ENCODE results near the gene ALDH1A3. TPM values are rescaled to one million over a fixed set of nuclear protein-coding genes. Genes with fewer than 3 reads are reported as not detected.

Gene ALDH1A3
- total RNA-seq, 1 donor from 2014 or later, result 15.7 TPM

DNA sequence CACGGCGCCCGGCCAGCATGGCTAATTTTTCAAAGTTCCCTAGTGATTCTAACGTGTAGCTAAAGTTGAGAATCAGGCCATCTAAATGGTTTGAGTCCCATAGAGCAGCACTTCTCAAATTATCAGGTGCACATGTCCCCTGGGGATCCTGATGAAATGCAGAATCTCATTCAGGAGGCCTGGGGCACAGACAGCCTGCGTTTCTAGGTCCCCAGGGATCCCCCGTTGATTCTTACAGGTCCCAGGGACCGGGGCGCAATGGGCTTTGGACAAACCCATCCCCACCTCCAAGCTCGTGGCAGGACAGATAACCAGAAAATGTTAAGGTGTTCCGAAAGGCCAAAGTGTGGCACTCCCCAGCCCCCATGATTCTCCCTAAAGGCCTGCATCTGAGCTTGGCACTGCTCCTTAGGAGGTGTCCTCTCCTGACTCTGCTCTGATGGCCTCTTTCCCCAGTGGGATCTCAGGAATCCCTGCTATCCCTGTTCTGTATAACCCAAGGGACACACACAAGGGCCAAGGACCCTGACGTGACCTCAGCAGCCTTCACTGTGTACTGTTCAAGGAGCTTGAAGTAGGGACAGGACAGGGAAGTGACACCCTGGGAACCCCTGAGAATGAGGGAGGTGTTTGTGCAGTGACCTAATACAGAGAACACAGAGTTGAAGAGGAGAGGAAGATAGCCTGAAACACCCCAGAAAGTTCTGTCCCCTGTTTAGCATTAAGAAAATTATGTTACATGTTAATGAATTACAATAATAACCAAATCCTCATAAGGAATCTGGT lies 47.5 kb downstream of the ALDH1A3 start:
- ATAC-seq, result no peak

DNA sequence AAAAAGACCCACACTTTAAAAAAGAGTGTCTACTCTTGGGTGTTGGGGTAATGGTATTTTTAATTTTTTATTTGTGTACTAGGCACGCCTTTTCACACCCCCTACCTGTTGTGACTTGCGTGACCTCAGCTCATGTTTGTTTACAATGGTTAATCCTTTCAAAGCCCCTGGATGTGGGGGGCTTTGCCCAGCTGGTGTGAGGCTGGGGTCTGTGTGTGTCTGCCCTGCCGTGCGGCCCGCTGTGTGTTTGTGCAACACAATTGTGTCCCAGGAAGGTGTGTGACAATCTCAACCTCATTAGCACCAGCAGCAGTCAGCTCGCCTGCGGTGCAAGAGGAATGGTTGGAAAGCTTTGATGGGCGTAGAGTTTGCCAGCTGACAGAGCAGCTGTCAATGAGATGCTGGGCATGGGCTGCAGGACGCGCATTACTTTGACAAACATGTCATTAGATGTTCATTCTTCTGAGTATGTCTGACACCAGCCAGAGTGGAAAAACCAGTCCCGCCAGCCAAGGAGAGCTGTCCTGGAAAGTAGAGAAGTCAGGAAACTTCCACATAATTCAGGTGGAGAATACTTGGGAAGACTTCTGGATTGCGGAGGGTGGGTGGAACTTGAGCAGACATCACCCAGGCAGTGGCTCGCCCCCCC lies 49.1 kb downstream of the ALDH1A3 start:
- ATAC-seq, result peak; percentile 77

DNA sequence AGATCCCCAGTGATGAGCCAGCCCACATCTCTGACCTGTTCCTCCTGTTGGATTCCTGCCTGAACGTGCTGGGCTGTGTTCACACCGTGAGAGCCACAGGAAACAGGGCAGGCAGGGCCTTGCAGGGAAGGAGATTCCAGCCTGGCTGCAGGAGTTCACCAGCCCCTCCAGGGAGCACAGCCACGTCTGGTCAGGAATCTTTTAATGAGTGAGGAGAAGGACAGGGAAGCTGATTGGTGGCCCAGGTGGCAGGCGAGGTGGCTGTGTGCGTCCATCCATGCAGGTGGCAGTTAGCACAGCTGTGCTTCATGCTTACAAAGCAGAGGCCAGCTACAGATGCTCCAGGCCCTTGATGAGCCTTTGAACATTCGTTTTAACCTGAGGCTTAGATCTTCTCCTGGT lies 50.0 kb downstream of the ALDH1A3 start:
- peak; percentile 87 for ATAC-seq

DNA sequence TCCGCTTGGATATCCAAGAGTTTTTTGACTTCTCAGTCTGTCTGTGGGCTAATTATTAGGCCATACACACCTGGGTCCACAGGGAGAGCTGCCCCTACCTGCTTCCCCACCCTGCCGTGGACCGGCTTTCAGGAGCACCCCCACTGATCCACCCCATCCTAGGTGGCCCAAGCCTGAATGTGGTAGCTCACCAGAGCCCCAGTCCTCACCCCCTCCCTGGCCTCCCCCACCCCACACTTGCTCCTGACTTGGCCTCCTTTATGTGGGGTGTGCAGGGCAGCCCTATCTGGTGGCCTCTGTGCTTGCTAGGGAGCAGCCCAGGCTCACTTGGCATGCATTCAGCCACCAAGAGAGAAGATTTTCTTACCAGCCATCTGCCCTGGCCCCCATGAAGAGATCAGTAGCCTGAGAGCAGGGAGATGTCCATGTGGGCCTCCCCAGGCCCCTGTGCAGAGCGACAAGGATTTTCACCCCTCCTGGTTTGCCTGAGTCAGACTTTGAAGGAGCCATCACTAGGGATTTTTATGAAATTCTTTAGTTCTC lies 50.7 kb downstream of the ALDH1A3 start:
- no peak for ATAC-seq

DNA sequence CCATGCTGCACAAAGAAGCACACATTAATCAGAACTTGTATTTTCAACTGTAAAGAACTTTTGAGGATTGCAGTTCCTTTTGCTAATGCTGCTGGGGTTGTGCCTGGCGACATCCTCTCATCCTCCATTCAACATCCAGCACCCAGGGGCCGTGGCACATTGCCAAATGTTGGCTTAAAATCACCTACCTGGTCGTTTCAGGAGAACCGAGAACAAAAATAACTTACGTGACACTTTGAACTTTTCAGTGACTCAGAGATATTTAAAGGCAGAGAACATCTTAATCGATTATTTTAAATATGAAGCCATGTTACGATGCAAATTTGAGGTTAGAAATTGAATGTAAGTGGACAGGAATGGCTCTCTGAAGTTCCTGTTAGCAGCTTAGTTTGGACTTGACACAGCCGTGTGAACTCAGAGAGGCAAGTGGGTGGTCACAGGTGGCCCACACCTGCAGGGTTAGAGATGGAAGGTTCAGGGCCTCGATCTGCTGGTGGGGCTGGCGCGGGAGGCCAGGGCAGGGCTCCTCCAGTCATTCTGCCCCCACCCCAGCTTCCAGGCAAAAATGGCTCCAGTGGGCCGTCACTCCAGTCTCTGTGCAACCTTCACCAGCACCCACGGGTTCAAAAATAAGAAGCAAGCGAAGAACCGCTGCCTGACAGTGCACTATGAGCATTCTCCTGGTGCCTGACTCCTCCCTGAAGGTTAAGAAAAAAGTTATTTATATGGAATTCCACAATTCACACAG lies 51.7 kb downstream of the ALDH1A3 start:
- no peak for ATAC-seq

DNA sequence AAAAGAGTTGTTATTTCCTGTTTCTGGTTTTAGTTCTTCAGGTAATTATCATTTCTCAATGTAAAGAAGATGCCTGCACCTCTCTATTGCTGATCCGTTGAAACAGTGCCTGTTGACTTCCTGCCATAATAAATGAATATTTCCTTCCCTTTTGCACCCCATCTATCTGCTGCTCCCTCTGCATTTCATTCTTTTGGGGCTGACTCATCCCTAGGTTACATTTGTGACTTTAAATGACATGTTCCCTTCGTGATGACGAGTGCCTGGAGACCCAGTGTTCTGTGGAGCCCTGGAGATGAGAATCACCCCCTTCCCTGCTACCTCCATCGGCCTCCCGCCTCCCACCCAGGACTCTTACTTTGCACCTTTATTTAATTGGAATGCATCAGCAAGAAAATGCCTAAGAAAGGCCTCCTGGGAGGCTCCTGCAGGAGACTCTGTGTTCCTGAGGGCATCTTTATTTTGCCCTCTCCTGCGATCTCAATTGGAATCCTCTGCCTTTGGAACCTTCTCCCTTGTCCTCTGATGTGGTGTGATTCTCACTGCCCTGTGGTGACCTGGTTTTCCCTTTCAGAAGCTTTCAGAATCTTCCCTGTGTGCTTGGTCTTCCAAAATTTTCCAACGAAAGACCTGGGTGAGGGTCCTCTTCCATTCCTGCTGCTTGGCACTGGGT lies 53.2 kb downstream of the ALDH1A3 start:
- no peak for ATAC-seq

DNA sequence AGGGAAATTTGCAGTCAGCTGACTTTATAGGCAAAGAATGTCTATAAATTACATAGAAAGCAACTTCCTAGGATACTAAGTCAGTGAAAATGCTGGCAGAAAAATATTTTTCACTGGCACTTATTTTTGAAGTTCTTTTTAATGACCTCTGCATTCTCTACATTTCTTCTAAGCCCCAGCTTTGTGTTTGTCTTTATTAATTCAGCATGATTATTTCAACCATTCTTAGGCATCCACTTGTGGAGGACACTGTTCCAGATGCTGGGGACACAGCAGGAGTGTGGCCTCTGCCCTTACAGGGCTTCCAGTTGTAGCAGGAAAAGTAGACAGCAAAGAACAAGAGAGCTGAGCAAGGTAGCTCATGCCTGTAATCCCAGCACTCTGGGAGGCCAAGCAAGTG lies 54.5 kb downstream of the ALDH1A3 start:
- ATAC-seq, result no peak

DNA sequence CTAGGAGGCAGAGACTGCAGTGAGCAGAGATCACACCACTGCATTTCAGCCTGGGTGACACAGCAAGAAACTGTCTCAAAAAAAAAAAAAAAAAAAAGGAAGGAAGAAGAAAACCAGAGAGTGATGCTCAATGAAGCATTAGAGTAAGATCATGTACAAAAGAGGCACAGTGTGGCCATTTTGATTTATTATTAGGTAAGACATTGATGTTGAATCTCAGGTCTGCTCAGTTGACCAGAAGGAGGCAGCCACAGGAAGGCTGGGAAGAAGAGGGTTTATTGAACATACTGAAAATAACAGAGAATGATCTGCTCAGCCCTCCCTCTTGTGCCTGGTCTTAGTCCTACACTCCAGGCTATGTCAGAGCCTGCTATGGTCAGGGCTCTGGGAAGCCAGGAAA lies 55.1 kb downstream of the ALDH1A3 start:
- peak; percentile 25 for ATAC-seq

DNA sequence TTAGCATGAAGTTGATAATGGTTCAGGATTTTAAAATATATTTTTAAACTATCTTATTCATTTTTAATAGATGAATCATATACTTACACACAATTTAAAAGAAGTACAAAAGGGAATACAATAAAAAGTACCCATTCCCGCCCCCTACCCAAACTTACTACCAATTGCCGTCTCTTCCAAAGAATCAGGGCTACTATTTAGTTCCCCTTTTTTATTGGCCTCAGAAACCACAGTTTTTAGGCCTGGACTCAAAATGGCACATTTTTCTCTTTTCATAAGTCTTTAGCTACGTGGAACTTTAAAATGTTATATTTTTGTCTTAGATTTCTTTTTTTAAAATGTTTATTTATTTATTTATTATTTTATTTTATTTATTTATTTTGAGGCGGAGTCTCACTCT lies 57.5 kb downstream of the ALDH1A3 start:
- no peak for ATAC-seq

DNA sequence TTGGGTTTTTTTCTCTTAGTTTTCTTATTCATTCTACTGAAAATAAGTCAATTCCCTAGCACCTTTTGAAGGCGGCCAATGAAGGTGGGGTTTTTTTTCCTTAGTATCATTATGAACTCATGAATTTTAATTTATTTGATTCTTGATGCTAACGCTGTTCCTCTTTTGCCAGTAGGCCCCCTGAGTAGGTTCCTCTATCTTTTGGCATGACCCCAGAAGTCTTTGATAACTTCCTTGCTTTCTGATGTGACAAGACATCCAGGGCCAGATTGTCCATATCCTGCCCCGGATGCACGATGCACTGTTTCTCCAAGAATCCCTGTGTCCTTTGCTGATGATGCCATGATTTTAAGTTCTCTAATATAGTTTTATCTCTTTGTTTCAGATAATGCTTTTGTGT lies 60.2 kb downstream of the ALDH1A3 start:
- no peak for ATAC-seq

DNA sequence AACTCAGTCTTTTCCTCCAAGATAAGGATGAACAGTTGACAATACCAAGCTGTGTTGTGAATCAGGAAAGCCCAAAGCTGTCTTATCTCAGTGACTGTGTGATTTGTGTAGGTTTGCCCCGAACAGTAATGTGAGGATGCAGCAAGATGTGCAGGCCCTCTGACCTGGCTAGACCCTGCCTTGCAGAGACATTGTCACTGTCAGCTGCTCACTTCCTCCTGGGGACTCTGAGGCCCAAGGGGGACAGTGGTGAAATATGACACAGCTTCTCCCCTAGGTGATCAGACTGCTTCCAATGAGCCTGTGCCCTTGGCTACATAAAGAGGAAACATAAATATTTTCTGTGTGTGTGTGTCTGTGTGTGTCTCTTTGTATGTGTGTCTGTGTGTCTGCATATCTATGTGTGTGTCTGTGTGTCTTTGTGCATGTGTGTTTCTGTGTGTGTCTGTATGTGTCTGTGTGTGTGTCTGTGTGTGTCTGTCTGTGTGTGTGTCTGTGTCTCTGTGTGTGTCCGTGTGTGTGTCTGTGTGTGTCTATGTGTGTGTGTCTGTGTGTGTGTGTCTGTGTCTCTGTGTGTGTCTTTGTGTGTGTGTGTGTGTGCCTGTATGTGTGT lies 61.2 kb downstream of the ALDH1A3 start:
- peak; percentile 20 for ATAC-seq

DNA sequence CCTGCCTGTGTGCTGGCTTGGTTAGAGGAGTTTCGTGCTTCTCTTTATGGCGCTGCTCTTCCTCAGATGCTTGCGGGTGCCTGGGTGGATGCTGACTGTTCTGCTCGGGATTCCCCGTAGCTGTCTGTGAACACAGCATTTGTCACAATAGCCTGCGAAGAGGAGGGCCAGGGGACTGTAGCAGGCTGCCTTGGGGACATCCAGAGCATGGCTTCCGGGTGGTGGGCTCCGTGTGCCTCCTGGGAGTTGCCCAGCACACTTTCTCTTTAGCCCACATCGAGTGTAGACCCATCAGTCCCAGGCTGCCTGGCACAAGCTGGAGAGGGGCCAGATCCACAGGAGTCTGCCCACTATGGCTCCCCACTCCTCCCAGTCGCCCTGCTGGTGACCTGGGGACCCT lies 61.9 kb downstream of the ALDH1A3 start:
- peak; percentile 26 for ATAC-seq

DNA sequence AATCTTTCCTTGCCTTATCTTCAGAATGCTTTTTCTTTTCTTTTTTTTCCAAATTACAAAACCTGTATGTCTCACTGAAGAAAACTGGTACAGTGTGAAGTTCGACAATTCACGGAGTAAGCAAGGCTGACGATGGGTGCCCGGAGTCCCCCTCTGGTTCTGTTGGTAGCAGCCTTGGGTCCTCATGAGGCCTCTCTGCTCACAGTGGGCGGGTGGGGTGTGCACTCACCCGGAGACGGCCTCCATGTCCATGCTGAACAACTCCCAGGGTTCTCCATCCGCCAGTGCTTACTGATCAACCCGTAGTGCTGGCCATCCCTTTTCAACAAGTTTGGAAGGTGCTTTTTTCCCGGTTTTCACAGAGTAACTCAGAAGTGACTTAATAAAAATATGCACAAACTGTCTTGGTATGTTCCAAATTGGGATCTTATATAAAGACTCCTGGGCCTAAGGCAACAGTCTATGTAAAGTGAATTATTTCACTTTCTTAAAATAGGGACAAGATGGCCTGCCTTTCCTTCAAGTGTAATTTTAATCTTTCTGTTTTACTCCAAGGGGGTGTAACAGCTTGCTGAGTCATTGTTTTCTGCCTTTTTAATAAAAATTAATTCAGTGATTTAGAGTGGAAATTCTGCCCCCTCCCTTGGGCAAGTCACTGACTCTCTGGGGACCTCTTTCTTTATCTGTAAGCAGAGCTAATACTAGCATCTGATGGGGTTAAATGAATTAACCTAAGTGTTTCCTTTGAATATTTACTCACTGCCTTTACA lies 63.2 kb downstream of the ALDH1A3 start:
- no peak for ATAC-seq

DNA sequence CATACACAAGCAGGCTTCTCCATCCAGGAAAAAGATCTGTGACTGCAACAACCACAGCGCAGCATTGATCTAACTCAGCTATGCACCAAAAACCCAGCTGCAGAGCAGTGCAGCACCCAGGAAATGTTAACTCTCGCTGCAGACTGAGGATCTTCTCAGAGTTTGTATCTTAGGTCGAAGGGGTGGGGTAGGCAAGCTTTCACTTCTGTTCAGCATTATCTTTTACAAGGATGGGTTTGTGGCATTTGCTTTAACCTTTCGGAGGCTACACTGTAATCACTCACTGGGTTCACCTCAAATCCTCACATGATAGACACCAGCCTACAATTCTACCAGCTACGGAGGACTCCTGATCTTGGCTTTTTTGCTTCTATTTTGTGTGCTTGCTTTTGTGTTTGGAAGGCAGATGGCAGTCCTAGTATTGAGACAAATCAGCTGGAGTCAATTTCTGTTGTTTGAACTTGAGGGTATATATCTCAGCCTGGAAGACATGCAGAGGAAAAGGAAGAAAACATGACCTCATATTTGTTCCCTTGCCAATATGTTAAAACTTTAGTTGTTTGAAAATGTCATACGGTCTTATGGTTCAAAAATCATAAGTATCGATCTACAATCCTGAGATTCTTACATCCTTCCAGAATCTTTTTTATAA lies 64.7 kb downstream of the ALDH1A3 start:
- ATAC-seq, result no peak

DNA sequence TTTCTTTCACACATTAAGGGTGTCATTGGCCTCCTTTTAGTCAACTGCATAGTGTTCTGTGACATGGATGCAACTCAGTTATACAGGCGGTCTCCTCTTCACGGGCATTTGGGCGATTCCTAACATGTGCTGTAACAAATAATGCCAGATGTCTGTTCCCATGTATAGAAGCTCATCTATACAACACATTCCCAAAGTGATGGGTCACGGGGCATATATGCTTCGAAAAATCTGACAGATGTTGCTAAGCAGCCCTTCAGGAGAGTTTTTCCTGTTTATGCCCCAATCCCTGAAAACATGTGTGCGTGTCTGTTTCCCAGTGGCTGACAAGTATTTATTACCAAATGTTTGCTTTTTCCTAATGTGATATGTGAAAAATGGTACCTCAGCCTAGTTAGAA lies 65.4 kb downstream of the ALDH1A3 start:
- ATAC-seq, result no peak

DNA sequence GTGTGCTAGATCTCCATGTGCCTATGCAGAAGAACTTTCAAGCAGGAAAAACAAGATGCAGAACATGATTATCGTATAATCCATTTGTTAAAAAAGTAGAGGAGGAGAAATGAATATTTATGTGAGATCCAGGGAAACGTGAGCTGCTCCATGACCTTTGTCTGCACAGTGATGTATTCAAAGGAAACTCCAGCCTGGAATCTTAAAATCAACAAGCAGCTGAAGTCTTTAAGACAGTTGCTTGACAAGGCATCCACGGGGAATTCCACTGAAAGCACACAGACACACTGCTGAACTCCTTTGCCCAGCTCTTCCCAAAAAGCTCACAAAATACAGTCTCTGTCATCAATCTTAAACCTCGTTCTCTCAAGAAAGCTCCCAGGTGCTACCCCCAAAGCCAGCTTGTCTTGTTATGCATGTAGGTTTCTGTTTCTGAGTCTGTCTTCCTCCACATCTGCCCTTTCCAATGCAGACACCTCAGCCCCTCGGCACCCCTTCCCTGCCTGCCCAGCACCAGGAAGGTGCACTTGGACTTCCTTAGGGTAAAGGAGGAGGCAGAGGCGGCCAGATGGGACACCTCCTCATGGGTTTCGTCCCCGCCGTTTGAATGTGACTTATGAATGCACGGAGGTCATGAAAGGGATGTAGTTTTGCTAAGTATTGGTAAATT lies 68.3 kb downstream of the ALDH1A3 start:
- no peak for ATAC-seq

DNA sequence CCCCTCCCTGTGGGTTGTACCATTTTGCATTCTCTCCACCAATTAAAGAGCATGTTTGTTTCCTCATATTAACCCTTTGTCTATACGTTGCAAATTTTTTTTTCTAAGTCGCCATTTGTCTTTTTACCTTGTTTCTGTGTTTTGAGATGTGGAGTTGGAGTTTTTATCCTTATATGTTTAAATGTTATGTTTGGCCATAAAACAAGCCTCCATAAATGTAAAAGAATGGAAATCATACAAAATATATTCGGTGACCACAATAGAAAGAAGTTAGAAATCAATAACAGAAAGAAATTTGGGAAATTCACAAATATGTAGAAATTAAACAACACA lies 68.8 kb downstream of the ALDH1A3 start:
- no peak for ATAC-seq

DNA sequence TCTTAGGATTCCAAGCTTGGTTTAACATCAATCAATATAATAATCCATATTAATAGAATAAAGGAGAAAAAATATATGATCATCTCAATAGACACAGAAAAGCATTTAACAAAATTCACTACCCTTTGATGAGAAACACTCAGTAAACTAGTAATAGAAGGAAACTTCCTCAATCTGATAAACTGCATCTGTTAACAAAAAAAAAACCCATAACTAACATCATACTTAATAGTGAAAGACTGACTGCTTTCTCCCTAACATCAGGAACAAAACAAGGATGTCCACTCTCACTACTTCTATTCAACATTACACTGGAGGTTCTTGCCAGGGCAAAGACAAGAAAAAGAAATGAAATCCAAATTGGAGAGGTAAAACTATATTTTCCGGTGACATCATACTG lies 70.1 kb downstream of the ALDH1A3 start:
- ATAC-seq, result no peak

DNA sequence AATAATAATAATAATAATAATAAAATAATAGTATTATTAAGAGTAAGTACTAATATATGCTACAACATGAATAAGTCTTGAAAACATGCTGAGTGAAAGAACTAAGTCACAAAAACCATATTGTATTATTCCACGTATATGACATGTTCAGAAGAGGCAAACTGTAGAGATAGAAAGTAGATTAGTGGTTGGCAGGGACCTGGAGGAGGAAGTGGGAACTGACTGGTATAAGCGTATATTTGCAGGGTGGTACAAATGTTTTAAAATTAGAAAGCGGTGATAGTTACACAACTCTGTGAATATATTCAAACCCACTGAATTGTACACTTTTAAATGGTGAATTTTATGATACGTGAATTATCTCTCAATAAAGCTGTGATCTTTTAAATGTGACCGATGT lies 72.3 kb downstream of the ALDH1A3 start:
- ATAC-seq, result no peak

DNA sequence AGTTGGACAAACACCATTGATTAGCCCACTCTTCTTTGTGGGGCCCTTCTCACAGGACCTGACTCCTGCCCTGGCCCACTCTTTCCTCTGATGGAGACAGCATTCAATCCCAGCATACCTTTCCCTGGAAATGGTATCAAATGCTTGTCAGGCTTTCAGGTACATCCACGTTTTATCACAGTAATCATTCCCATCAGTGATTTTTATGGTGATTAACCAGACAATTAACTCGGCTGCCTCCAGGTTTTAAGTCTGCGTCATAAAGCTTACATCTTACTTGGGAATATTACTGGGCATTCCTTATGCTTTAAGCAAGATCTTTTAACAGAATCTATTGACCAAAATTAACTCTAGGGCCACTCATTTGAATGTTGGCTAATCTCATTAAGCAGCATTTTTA lies 72.9 kb downstream of the ALDH1A3 start:
- no peak for ATAC-seq

Data from esophagus mucosa (tissue), 1 donor.